ENCODE results near the gene LCNL1.

GRCh38 chr9:136935651-136936050 is 47.1 kb upstream of the LCNL1 start:
- TF ChIP-seq EP300 (IDR thresholded peaks at IDR 0.05) = no peak
- TF ChIP-seq POLR2A (IDR thresholded peaks at IDR 0.05) = no peak

Data from sigmoid colon (tissue), 4 donors.